GM18873 (cell line): ENCODE data around the gene MICAL2.
"Not testable (repeated sequence)": the region's sequence is repeated elsewhere in the genome, so short reads cannot be mapped to it uniquely, and the experiment has no call there.

Experiments
- ATAC-seq: cut with Tn5 transposase; IDR thresholded peaks from one replicate; pipeline ENCODE4 v1.9.1; 2021; ENCODE audit warnings: mild to moderate bottlenecking, moderate library complexity, moderate number of reproducible peaks; ENCODE audit not compliant: unreplicated experiment, low FRiP score

Gene MICAL2

GRCh38 chr11:12130180-12130980 lies 20.0 kb downstream of the MICAL2 start:
- no peak for ATAC-seq

GRCh38 chr11:12131943-12132789 lies 21.8 kb downstream of the MICAL2 start:
- no peak for ATAC-seq

GRCh38 chr11:12132790-12133145 lies 22.4 kb downstream of the MICAL2 start:
- no peak for ATAC-seq

GRCh38 chr11:12133547-12134235 lies 23.3 kb downstream of the MICAL2 start:
- no peak for ATAC-seq

GRCh38 chr11:12134236-12134585 lies 23.8 kb downstream of the MICAL2 start:
- no peak for ATAC-seq

- ATAC-seq = no peak
These were observed 24.8 kb downstream of the MICAL2 start for GRCh38 chr11:12135185-12135584.

GRCh38 chr11:12137005-12137690 lies 26.8 kb downstream of the MICAL2 start:
- ATAC-seq = no peak

GRCh38 chr11:12137938-12138731 lies 27.7 kb downstream of the MICAL2 start:
- ATAC-seq = no peak

- no peak for ATAC-seq
These were observed 28.9 kb downstream of the MICAL2 start for GRCh38 chr11:12139144-12139881.

GRCh38 chr11:12140186-12140793 lies 29.9 kb downstream of the MICAL2 start:
- ATAC-seq = no peak

- no peak for ATAC-seq
These were observed 30.9 kb downstream of the MICAL2 start for GRCh38 chr11:12141283-12141682.

GRCh38 chr11:12142176-12142575 lies 31.8 kb downstream of the MICAL2 start:
- no peak for ATAC-seq

GRCh38 chr11:12142909-12143308 lies 32.5 kb downstream of the MICAL2 start:
- no peak for ATAC-seq

GRCh38 chr11:12143461-12144258 lies 33.3 kb downstream of the MICAL2 start:
- ATAC-seq = no peak

- no peak for ATAC-seq
These were observed 34.2 kb downstream of the MICAL2 start for GRCh38 chr11:12144330-12145174.

- not testable (repeated sequence) for ATAC-seq
These were observed 36.3 kb downstream of the MICAL2 start for GRCh38 chr11:12146678-12147077.

GRCh38 chr11:12147827-12148226 lies 37.4 kb downstream of the MICAL2 start:
- ATAC-seq = no peak
